Measurements from ENCODE around the gene RCAN2. TPM values are rescaled to one million over a fixed set of nuclear protein-coding genes. Genes with fewer than 3 reads are reported as not detected.

RCAN2 gene
- total and polyA plus RNA-seq, 9 of the 15 experiments (the other 6 are each of a cell fraction or from before 2014, with no cell fraction given) = 0.04 TPM; not detected in 8

DNA sequence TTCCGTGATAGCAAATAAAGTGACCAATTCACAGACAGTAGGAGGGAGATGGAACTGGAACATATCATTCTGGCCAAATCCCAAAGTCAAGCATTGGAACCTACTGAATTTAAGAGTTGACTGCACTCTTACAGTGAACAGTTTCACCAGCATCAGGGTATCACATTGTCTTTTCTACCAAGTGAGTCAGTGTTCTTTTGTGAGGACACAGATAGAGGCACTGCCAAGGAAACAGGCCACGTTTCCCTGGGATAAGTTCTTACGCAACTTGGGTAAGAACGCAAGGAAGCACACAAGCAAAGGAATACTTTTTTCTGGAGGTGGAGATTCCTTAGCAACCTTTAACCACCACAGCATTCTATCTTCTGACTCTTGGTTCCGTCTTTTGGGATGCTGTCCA, 291.9 kb downstream of the RCAN2 start:
- no peaks in the 10 kb centered on the region for H3K79me2 ChIP-seq (ENCODE audit: control insufficient read depth, insufficient read depth, low read length)
- H3K4me1 ChIP-seq (replicated peaks in 1 of 2; ENCODE audit: control insufficient read depth in 2 of 2, insufficient read depth in 2 of 2, low read length in 2 of 2) = no peaks in the 10 kb centered on the region
- in situ Hi-C loops (cut with MboI) (no loop called here), intact Hi-C loops (cut with micrococcal nuclease) (no loop called here)
- H3K9ac ChIP-seq (ENCODE audit: insufficient read depth in 1 of 2, low read depth in 2 of 2, low read length in 2 of 2) = no peak overlapping the region
- H3K9me3 ChIP-seq (replicated peaks; ENCODE audit: control insufficient read depth, insufficient read depth, low read depth, low read length) = no peaks in the 10 kb centered on the region
- ATAC-seq (no peak), FAIRE-seq (no peak), DNase-seq (ENCODE audit: extremely low read depth in 1 of 4, low spot score in 3 of 4) (no peak)
- H3K27ac ChIP-seq (ENCODE audit: extremely low read depth, low read depth, low read length) = no peak overlapping the region
- WGBS (ENCODE audit: insufficient coverage, low coverage, missing lambda C conversion rate) = 2% methylated on average over 5 of the region's 5 CpGs
- no peaks in the 10 kb centered on the region for H4K20me1 ChIP-seq (replicated peaks; ENCODE audit: control insufficient read depth, insufficient read depth, low read length)
- no peak overlapping the region for H2AFZ ChIP-seq (ENCODE audit: low read depth, low read length)
- no peaks in the 10 kb centered on the region for H3K27me3 ChIP-seq (ENCODE audit: control insufficient read depth in 2 of 2, insufficient read depth in 2 of 2, low read length in 2 of 2)
- CTCF ChIA-PET (ENCODE audit: low intra/inter-chr PET ratio) = no interaction called here
- no peak overlapping the region for H3K4me3 ChIP-seq
- H3K9me1 ChIP-seq (ENCODE audit: control insufficient read depth, insufficient read depth, low read length) = no peaks in the 10 kb centered on the region
- no TSS peak for BruUV-seq (replicated peaks)
- H3K4me2 ChIP-seq (ENCODE audit: insufficient read depth, low read length) = no peak overlapping the region
- TF ChIP-seq, protein P1, sequence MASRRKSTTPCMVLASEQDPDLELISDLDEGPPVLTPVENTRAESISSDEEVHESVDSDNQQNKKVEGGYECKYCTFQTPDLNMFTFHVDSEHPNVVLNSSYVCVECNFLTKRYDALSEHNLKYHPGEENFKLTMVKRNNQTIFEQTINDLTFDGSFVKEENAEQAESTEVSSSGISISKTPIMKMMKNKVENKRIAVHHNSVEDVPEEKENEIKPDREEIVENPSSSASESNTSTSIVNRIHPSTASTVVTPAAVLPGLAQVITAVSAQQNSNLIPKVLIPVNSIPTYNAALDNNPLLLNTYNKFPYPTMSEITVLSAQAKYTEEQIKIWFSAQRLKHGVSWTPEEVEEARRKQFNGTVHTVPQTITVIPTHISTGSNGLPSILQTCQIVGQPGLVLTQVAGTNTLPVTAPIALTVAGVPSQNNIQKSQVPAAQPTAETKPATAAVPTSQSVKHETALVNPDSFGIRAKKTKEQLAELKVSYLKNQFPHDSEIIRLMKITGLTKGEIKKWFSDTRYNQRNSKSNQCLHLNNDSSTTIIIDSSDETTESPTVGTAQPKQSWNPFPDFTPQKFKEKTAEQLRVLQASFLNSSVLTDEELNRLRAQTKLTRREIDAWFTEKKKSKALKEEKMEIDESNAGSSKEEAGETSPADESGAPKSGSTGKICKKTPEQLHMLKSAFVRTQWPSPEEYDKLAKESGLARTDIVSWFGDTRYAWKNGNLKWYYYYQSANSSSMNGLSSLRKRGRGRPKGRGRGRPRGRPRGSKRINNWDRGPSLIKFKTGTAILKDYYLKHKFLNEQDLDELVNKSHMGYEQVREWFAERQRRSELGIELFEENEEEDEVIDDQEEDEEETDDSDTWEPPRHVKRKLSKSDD (conservative IDR thresholded peaks at IDR 0.05; ENCODE audit: low read length) = no peak
- POLR2A ChIA-PET = no interaction called here
- no peaks in the 10 kb centered on the region for H3K36me3 ChIP-seq (ENCODE audit: control insufficient read depth, insufficient read depth, low read length)

DNA sequence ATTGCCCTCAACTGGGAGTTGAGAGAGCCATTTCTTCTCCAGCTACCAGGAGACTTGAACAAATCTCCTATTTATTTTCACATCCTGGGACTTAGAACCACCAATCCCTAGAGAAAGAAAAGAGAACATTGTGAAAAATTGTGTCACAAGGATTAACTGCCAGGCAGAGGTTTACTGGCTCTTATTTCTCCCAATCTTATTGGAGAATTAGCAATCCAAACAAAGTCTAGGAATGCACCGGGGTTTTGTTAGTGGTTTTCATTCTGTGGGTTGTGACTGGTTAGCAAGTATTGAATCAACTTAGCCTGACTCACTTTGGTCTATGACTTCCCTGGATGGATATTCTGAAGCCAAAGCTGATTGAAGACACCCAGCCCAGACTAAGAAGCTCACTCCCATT, 299.3 kb downstream of the RCAN2 start:
- intact Hi-C loops (cut with micrococcal nuclease) = no loop called here
- Histone ChIP-seq H2AFZ (ENCODE audit: low read depth, low read length) (no peak overlapping the region), H4K20me1 (replicated peaks; ENCODE audit: control insufficient read depth, insufficient read depth, low read length) (no peaks in the 10 kb centered on the region), H3K9me1 (ENCODE audit: control insufficient read depth, insufficient read depth, low read length) (no peaks in the 10 kb centered on the region), H3K79me2 (ENCODE audit: control insufficient read depth, insufficient read depth, low read length) (no peaks in the 10 kb centered on the region), H3K27me3 (ENCODE audit: control insufficient read depth in 2 of 2, insufficient read depth in 2 of 2, low read length in 2 of 2) (no peaks in the 10 kb centered on the region; a peak in 1 of 5 replicates), H3K27ac (ENCODE audit: extremely low read depth, low read depth, low read length) (no peak overlapping the region), H3K4me3 (no peak overlapping the region), H3K4me1 (replicated peaks in 1 of 2; ENCODE audit: control insufficient read depth in 2 of 2, insufficient read depth in 2 of 2, low read length in 2 of 2) (no peaks in the 10 kb centered on the region), H3K9ac (ENCODE audit: insufficient read depth in 1 of 2, low read depth in 2 of 2, low read length in 2 of 2) (no peak overlapping the region), H3K9me3 (replicated peaks; ENCODE audit: control insufficient read depth, insufficient read depth, low read depth, low read length) (no peaks in the 10 kb centered on the region), H3K36me3 (ENCODE audit: control insufficient read depth, insufficient read depth, low read length) (no peaks in the 10 kb centered on the region), H3K4me2 (ENCODE audit: insufficient read depth, low read length) (no peak overlapping the region)
- ATAC-seq = no peak
- no TSS peak for BruUV-seq (replicated peaks)
- TF ChIP-seq, protein P2, sequence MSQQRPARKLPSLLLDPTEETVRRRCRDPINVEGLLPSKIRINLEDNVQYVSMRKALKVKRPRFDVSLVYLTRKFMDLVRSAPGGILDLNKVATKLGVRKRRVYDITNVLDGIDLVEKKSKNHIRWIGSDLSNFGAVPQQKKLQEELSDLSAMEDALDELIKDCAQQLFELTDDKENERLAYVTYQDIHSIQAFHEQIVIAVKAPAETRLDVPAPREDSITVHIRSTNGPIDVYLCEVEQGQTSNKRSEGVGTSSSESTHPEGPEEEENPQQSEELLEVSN (IDR thresholded peaks at IDR 0.05; ENCODE audit: borderline replicate concordance in 1 of 2, extremely low read depth in 1 of 2, insufficient read depth in 1 of 2, insufficient read length in 1 of 2, low read depth in 1 of 2, low read length in 1 of 2, poor library complexity in 1 of 2, severe bottlenecking in 1 of 2) = no peak
- TF ChIP-seq HEY1 (CRISPR knock-in tag; IDR thresholded peaks at IDR 0.05; ENCODE audit: borderline replicate concordance) = no peak
- CTCF ChIA-PET (ENCODE audit: low intra/inter-chr PET ratio) = no interaction called here
- FAIRE-seq = no peak
- in situ Hi-C loops (cut with MboI) = no loop called here
- POLR2A ChIA-PET = no interaction called here
- no peak for DNase-seq (ENCODE audit: extremely low read depth in 1 of 4, low spot score in 3 of 4)
- 0% methylated on average over 1 of the region's 1 CpG for WGBS (ENCODE audit: insufficient coverage, low coverage, missing lambda C conversion rate)

All from K562 (cell line).